Stimulated activated CD8-positive, alpha-beta memory T cell treated with anti-CD3 and anti-CD28 coated beads, Interleukin-15, amount 100 ng/mL, for 4 hours (primary cell): ENCODE measurements around the gene MAEA.

ENCODE experiments used
- DNase-seq, 2 donors: peaks; one replicate each; pipeline ENCODE4 v3.0.0-alpha.2; 2020; ENCODE audit warnings: low read depth in 2 of 2

The MAEA gene

GRCh38 chr4:1300466-1301455 lies 11.1 kb downstream of the MAEA start:
- no peak for DNase-seq

GRCh38 chr4:1302159-1302558 lies 12.5 kb downstream of the MAEA start:
- no peak for DNase-seq

DNA sequence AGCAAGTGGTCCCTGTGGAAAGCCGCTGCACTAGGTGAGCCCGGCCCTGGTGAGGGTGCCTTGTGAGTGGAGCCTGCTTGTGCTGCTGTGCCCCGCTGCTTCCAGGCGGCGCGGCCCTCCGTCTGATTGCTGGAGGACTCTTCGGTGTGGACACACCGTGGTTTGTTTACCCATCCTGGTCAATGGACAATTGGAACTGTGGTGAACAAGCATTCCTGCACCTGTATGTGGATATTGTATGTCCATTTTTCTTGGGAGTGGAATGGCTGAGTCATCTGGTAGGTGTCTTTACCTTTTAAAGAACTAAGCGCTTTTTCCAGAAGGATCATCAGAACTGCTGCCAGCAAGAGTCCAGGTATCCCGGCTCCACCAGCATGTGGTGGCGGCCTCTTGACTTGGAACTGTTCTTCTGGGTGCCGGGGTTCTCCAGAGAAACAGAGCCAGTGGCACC lies 15.6 kb downstream of the MAEA start:
- no peak for DNase-seq

DNA sequence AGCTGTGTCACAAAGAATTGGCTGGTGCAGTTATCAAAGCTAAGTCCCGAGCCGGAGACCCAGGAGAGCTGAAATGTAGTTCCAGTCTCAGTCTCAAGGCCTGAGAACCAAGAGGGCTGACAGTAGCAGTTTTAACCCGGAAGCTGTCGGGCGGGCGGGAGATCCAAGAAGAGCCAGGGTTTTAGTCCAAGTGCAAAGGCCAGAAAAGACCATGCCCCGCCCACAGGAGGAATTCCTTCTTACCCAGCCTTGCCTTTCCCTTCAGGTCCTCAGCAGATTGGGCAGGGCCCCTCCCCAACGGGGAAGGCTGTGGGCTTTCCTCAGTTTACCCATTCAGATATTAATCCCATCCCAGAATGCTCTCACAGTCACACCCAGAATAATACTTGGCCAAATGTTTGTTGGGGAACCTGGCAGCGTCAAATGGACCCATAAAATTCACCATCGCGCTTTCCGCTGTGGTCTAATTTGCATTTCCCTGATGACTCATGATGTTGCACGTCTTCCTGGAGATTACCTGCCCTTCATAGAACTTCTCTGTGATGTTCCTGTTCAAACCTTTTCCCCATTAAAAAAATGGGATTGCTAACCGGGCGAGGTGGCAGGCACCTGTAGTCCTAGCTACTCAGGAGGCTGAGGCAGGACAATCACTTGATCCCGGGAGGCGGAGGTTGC lies 16.2 kb downstream of the MAEA start:
- DNase-seq, result no peak

DNA sequence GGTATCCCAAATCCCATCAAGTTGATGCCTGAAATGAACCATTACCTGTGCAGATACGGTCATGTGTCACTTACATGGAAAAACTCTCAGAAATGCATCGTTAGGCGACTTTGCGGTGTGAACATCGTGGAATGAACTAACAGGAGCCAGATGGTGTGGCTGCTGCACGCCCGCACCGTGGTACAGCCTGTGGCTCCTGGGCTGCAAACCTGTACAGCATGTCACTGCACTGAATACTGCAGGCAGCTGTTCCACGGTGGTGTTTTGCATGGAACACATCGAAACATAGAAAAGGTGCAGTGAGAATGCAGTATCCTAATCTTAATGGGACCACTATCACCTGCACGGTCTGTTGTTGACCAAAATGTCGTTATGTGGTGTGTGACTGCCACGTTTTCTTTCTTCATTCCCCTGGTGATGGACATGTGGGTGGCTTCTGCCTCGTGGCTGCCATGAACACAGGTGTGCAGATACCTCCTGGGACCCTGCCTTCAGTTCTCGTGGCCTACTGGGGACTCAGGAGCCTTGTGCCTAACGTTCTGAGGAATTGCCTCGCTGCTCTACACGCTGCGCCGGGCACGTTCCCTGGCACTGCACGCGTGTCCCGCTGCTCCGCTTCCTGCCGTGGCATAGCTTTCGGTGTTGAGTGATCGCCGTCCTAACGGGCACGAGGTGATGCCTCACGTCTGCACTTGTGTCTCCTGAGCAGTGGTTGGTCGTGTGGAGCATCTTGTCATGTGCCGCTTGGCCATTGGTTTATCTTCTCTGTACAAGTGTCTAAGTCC lies 18.5 kb downstream of the MAEA start:
- no peak for DNase-seq

GRCh38 chr4:1309261-1310010 lies 19.7 kb downstream of the MAEA start:
- peak; percentile 24 to 32 for DNase-seq

GRCh38 chr4:1310031-1310795 lies 20.5 kb downstream of the MAEA start:
- DNase-seq, result no peak

GRCh38 chr4:1310796-1311631 lies 21.3 kb downstream of the MAEA start:
- no peak for DNase-seq

- no peak for DNase-seq
These were observed 23.3 kb downstream of the MAEA start for GRCh38 chr4:1312821-1313640.

- DNase-seq, result no peak
These were observed 25.6 kb downstream of the MAEA start for GRCh38 chr4:1315306-1315705.

- no peak for DNase-seq
These were observed 26.3 kb downstream of the MAEA start for GRCh38 chr4:1315836-1316536.

GRCh38 chr4:1316537-1317168 lies 27.0 kb downstream of the MAEA start:
- DNase-seq, result no peak

DNA sequence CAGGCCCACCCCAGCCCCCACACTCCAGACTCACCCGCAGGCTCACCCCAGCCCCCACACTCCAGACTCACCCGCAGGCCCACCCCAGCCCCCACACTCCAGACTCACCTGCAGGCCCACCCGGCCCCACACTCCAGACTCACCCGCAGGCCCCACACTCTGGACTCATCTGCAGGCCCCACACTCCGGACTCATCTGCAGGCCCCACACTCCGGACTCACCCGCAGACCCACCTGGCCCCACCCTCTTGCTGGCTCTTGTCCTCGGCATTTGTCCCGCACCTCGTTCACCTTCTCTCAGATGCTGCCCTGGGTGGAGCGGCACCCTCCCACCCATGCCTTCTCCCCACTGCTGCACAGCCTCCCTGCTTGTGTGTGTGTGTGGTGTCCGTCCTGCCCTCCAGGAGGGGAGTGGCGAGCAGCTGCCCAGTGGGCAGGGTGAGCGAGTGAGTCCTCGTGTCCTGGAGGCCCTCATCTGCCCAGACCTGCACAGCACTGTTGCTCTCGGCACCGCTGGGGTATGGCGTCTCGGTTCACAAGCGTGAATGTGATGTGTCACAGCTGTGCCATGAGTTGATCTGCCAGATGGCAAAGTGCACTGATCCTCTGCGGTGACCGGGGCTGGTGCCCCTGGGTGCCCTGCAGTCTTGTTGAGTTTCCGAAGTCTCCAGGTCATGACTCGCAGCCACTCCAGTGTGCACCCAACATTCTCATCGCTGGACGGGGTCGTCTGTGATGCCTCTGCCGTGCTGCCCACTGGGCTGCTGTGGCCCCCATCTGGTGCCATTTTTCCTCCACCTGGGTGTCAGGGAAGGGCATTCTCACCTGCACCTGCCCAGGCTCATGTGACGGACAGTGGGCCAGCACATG lies 27.7 kb downstream of the MAEA start:
- no peak for DNase-seq

DNA sequence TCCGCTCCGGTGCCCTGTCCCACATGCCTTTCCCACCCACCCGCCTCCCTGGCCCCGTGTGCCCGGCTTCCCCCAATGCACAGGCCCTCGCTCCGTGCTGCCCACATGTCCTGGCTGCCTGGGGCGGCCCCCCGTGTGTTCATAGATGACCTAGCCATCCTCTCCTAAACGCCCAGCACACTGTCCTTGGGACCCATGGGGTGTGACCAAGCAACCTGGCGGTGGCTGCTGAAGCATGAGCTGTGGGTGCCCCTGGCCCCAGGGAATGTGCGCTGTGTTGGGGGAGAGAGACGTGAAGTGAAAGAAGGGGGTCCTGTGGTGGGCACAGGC lies 28.3 kb downstream of the MAEA start:
- DNase-seq, result no peak

DNA sequence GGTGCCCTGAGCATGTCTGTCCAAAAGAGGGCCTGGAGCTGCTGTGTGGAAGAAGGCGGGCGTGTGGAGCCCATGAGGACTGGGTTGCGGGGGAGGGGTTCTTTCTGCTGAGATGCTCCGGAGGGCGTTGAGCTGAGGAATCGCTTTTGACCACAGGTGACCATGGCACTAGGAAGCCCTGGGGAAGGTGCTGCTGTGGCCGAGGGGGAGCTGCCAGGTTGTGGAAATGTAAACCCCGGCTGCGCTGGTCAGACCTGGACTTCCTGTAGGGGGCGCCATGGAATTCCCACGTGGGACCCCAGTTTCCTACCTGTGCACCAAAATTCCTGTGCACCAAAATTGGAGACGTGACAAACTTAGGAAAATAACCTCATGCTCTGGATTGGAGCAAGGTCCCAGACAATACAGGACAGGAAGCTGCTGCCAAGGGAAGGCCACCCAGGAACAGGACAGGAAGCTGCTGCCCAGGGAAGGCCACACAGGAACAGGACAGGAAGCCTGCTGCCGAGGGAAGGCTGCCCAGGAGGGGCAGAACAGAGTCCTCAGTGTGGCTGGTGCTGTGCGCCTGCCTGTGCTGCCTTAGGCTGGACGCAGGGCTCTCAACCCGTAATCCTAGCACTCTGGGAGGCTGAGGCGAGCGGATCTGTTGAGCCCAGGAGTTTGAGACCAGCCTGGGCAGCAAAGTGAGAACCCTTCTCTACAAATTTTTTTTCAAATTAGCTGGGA lies 29.0 kb downstream of the MAEA start:
- DNase-seq, result no peak

DNA sequence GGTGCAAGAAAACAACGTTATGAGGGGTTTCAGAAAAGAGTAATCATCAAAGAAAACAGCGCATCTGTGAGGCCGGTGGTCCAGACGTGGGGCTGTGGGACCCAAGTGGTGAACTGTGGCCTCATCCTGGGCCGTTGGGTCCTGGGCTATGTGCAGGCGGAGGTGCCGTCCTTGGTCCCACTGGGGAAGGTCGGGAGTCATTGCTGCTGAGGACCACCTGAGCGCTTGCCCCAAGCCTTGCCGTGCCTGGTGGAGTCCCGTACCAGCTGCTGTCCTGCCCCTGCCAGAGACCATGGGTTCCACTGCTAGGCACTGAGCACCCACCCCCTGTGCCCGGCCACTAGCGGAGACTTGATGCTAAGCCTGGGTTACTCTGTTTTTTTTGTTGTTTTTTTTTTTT lies 31.8 kb downstream of the MAEA start:
- no peak for DNase-seq
